GM23338 (cell line): ENCODE data around the gene NEFH. TPM values are rescaled to one million over a fixed set of nuclear protein-coding genes. Genes with fewer than 3 reads are reported as not detected.

Experiments
- ATAC-seq: fragments of 200-7000 bp; cut with Tn5 transposase; 3 replicates; pipeline ENCODE4 v1.9.1; 2020
- DNase-seq: peaks from one replicate; pipeline ENCODE4 v3.0.0-alpha.2; 2015; ENCODE audit warnings: low spot score
- H2AFZ ChIP-seq: fragments of 200-600 bp; sonication (generic); 2 replicates; pipeline ENCODE4 v1.8.0; 2016; ENCODE audit warnings: antibody characterized with exemption, mild to moderate bottlenecking, moderate library complexity
- H3F3A ChIP-seq: fragments of 200-600 bp; sonication (generic); replicated peaks from 2 replicates; pipeline ENCODE4 v1.8.0; 2017; ENCODE audit warnings: antibody characterized with exemption, mixed run types, low read depth
- H3K27ac ChIP-seq: fragments of 200-600 bp; sonication (generic); 2 replicates; pipeline ENCODE4 v1.6.1; 2016; ENCODE audit warnings: low read depth
- H3K27me3 ChIP-seq: fragments of 200-600 bp; sonication (generic); 2 replicates; pipeline ENCODE4 v1.8.0; 2016; ENCODE audit warnings: mild to moderate bottlenecking, mixed run types, moderate library complexity; ENCODE audit not compliant: insufficient read depth
- H3K36me3 ChIP-seq: fragments of 200-600 bp; sonication (generic); 2 replicates; pipeline ENCODE4 v1.8.0; 2016; ENCODE audit warnings: mild to moderate bottlenecking; ENCODE audit not compliant: insufficient read depth
- H3K4me1 ChIP-seq: fragments of 200-600 bp; sonication (generic); 2 replicates; pipeline ENCODE4 v1.8.0; 2016; ENCODE audit warnings: mild to moderate bottlenecking, moderate library complexity; ENCODE audit not compliant: insufficient read depth
- H3K4me2 ChIP-seq: fragments of 200-600 bp; sonication (generic); 2 replicates; pipeline ENCODE4 v1.7.1; 2017; ENCODE audit warnings: mixed run types
- H3K4me3 ChIP-seq: fragments of 200-600 bp; sonication (generic); 2 replicates; pipeline ENCODE4 v1.6.1; 2016; ENCODE audit warnings: mixed run types
- H3K79me2 ChIP-seq: fragments of 200-600 bp; sonication (generic); replicated peaks from 2 replicates; pipeline ENCODE4 v1.8.0; 2017; ENCODE audit warnings: mild to moderate bottlenecking; ENCODE audit not compliant: insufficient read depth
- H3K9me2 ChIP-seq: fragments of 200-600 bp; sonication (generic); 2 replicates; pipeline ENCODE4 v1.8.0; 2017; ENCODE audit not compliant: insufficient read depth
- H4K20me1 ChIP-seq: fragments of 200-600 bp; sonication (generic); replicated peaks from 2 replicates; pipeline ENCODE4 v1.8.0; 2017; ENCODE audit warnings: mild to moderate bottlenecking; ENCODE audit not compliant: insufficient read depth
- H3K27ac Mint-ChIP-seq: 2 replicates; pipeline ENCODE4 v1.8.0; 2020; ENCODE audit warnings: inconsistent platforms, mild to moderate bottlenecking, moderate library complexity, mixed read lengths
- H3K27me3 Mint-ChIP-seq: 3 replicates; pipeline ENCODE4 v1.8.0; 2022; ENCODE audit warnings: low read depth, mild to moderate bottlenecking, moderate library complexity, mixed read lengths, inconsistent platforms; ENCODE audit not compliant: insufficient read depth, poor library complexity
- H3K36me3 Mint-ChIP-seq: 3 replicates; pipeline ENCODE4 v1.8.0; 2021; ENCODE audit warnings: low read depth, mild to moderate bottlenecking, inconsistent platforms, moderate library complexity, mixed read lengths
- H3K4me1 Mint-ChIP-seq: 3 replicates; pipeline ENCODE4 v1.8.0; 2020; ENCODE audit warnings: mild to moderate bottlenecking, inconsistent platforms, mixed read lengths
- H3K4me3 Mint-ChIP-seq: 3 replicates; pipeline ENCODE4 v1.8.0; 2021; ENCODE audit warnings: moderate library complexity, mild to moderate bottlenecking, inconsistent platforms, mixed read lengths
- H3K9me3 Mint-ChIP-seq: 3 replicates; pipeline ENCODE4 v1.8.0; 2020; ENCODE audit warnings: moderate library complexity, mild to moderate bottlenecking, inconsistent platforms, mixed read lengths
- CREB1 ChIP-seq: fragments of 250-450 bp; sonication (Bioruptor Pico); IDR thresholded peaks from 2 replicates; pipeline ENCODE4 v1.5.0; 2020; ENCODE audit warnings: low read depth, mild to moderate bottlenecking, moderate library complexity
- EZH2 ChIP-seq: fragments of 200-600 bp; sonication (generic); IDR thresholded peaks from one replicate; pipeline ENCODE4 v1.8.0; 2017; ENCODE audit warnings: antibody characterized with exemption, mild to moderate bottlenecking, low read depth; ENCODE audit not compliant: unreplicated experiment
- EZH2phosphoT487 ChIP-seq: fragments of 200-600 bp; sonication (generic); IDR thresholded peaks from one replicate; pipeline ENCODE4 v1.8.1; 2018; ENCODE audit warnings: antibody characterized with exemption; ENCODE audit not compliant: unreplicated experiment
- NANOG ChIP-seq: IDR thresholded peaks from 2 replicates; pipeline ENCODE4 v1.6.1; 2016; ENCODE audit warnings: antibody characterized with exemption, borderline replicate concordance
- POLR2AphosphoS5 ChIP-seq: IDR thresholded peaks from 2 replicates; pipeline ENCODE4 v1.6.1; 2016; ENCODE audit warnings: antibody characterized with exemption, low read depth
- STAT1 ChIP-seq: IDR thresholded peaks from one replicate; pipeline ENCODE4 v1.6.1; 2016; ENCODE audit warnings: antibody characterized with exemption; ENCODE audit not compliant: unreplicated experiment
- ZNF114 ChIP-seq: fragments of 250-450 bp; sonication (Bioruptor Pico); IDR thresholded peaks from 2 replicates; pipeline ENCODE4 v1.5.0; 2020; ENCODE audit warnings: mild to moderate bottlenecking, moderate library complexity
- ZNF331 ChIP-seq: fragments of 250-450 bp; sonication (Bioruptor Pico); IDR thresholded peaks from 2 replicates; pipeline ENCODE4 v1.5.0; 2020; ENCODE audit warnings: low read depth, mild to moderate bottlenecking, moderate library complexity
- polyA plus RNA-seq: library from polyadenylated mRNA; unstranded; fragments of >200 nt; fragmentation: Nextera tagmentation; extraction: Ambion mirVana; gene quantifications from 2 replicates; pipeline ENCODE4 v1.2.1, GENCODE V29; 2016
- total RNA-seq: library from RNA; depleted of rRNA; stranded (reverse); fragments of >200 nt; shearing (Covaris generic); gene quantifications from 2 replicates; pipeline ENCODE4 v1.2.3, GENCODE V29; 2014
- TF ChIP-seq, protein P1 (sequence below): fragments of 250-450 bp; sonication (Bioruptor Pico); IDR thresholded peaks from 2 replicates; pipeline ENCODE4 v1.5.0; 2020; ENCODE audit warnings: mild to moderate bottlenecking, moderate library complexity
- TF ChIP-seq, protein P2 (sequence below), 2 experiments: fragments of 200-600 bp in 1 of 2; sonication (generic) in 1 of 2; conservative IDR thresholded peaks; 2 replicates each; pipeline versions ENCODE4 v1.5.1 to v1.6.1; 2016 to 2017; ENCODE audit warnings: antibody characterized with exemption in 2 of 2, low read depth in 2 of 2, mild to moderate bottlenecking in 2 of 2, moderate library complexity in 1 of 2
- TF ChIP-seq, protein P3 (sequence below): IDR thresholded peaks from 2 replicates; pipeline ENCODE4 v1.6.1; 2016; ENCODE audit warnings: antibody characterized with exemption
- TF ChIP-seq, protein P4 (sequence below): IDR thresholded peaks from one replicate; pipeline ENCODE4 v1.6.1; 2018; ENCODE audit warnings: antibody characterized with exemption; ENCODE audit not compliant: unreplicated experiment

NEFH gene
- total and polyA plus RNA-seq, 2 experiments from 2014 or later = 2.4 to 6.3 TPM

DNA sequence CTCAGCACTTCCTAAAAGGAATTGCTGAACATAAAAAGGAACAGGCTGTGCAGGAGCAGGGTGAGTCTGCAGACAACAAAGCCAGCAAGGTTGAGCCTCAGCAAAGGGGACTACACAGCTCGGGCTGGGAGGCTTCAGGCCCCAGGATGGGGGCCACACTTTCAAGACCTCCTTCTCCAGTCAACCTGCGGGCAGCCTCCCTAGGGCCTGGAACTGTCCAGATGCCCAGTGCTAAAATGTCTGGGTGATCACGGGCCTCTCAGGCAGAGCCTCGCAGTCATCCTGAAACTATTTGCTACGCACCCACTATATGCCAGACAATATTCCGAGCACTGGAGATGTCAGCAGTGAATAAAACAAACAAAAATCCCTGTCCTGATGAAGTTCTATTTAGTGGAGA, 3.9 kb upstream of the NEFH start (continued):
- TF ChIP-seq, protein P1, sequence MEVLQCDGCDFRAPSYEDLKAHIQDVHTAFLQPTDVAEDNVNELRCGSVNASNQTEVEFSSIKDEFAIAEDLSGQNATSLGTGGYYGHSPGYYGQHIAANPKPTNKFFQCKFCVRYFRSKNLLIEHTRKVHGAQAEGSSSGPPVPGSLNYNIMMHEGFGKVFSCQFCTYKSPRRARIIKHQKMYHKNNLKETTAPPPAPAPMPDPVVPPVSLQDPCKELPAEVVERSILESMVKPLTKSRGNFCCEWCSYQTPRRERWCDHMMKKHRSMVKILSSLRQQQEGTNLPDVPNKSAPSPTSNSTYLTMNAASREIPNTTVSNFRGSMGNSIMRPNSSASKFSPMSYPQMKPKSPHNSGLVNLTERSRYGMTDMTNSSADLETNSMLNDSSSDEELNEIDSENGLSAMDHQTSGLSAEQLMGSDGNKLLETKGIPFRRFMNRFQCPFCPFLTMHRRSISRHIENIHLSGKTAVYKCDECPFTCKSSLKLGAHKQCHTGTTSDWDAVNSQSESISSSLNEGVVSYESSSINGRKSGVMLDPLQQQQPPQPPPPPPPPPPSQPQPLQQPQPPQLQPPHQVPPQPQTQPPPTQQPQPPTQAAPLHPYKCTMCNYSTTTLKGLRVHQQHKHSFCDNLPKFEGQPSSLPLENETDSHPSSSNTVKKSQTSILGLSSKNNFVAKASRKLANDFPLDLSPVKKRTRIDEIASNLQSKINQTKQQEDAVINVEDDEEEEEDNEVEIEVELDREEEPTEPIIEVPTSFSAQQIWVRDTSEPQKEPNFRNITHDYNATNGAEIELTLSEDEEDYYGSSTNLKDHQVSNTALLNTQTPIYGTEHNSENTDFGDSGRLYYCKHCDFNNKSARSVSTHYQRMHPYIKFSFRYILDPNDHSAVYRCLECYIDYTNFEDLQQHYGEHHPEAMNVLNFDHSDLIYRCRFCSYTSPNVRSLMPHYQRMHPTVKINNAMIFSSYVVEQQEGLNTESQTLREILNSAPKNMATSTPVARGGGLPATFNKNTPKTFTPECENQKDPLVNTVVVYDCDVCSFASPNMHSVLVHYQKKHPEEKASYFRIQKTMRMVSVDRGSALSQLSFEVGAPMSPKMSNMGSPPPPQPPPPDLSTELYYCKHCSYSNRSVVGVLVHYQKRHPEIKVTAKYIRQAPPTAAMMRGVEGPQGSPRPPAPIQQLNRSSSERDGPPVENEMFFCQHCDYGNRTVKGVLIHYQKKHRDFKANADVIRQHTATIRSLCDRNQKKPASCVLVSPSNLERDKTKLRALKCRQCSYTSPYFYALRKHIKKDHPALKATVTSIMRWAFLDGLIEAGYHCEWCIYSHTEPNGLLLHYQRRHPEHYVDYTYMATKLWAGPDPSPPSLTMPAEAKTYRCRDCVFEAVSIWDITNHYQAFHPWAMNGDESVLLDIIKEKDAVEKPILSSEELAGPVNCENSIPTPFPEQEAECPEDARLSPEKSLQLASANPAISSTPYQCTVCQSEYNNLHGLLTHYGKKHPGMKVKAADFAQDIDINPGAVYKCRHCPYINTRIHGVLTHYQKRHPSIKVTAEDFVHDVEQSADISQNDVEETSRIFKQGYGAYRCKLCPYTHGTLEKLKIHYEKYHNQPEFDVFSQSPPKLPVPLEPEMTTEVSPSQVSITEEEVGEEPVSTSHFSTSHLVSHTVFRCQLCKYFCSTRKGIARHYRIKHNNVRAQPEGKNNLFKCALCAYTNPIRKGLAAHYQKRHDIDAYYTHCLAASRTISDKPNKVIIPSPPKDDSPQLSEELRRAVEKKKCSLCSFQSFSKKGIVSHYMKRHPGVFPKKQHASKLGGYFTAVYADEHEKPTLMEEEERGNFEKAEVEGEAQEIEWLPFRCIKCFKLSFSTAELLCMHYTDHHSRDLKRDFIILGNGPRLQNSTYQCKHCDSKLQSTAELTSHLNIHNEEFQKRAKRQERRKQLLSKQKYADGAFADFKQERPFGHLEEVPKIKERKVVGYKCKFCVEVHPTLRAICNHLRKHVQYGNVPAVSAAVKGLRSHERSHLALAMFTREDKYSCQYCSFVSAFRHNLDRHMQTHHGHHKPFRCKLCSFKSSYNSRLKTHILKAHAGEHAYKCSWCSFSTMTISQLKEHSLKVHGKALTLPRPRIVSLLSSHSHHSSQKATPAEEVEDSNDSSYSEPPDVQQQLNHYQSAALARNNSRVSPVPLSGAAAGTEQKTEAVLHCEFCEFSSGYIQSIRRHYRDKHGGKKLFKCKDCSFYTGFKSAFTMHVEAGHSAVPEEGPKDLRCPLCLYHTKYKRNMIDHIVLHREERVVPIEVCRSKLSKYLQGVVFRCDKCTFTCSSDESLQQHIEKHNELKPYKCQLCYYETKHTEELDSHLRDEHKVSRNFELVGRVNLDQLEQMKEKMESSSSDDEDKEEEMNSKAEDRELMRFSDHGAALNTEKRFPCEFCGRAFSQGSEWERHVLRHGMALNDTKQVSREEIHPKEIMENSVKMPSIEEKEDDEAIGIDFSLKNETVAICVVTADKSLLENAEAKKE (CRISPR knock-in tag) = no peak
- TF ChIP-seq ZNF331 (CRISPR knock-in tag) (no peak), CREB1 (no peak), NANOG (no peak)

DNA sequence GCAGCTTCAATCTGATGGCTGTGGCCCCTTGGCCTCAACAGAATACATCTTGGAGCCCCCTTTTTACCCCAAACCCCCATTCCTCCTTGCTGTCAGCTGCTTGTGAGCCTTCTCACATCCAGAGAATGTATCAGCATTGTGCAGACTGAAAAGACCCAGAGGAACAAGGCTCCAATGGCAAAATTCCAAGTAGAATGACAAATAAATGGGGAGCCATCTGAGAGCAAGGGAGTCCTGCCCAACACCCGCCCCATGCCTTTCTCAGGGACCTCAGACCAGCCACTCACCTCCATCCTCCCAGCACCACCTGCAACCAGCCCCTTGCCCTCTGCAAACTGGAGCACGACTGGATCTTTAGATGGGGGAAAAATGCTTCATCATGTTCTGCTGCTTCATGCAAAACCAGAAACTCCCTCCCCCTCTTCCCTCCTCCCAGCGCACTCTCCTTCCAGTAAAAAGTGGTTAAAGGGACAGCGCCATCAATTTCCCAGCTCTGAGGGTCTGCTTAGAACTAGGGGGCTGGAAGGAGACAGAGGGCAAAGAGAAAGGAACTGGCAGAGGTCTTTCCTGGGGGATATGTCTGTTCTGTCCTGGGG, 2.2 kb upstream of the NEFH start:
- Mint-ChIP-seq H3K4me1 (peaks cover 41% of the 10 kb centered on the region), H3K27me3 (peaks cover 64% of the 10 kb centered on the region), H3K27ac (no peak overlapping the region), H3K9me3 (peaks cover 10% of the 10 kb centered on the region; the same call in 2 of the 3 replicates), H3K4me3 (peak overlapping the region; percentile 68), H3K36me3 (peaks cover 7% of the 10 kb centered on the region; the same call in 2 of the 3 replicates)
- H3K27ac ChIP-seq = no peak overlapping the region
- H4K20me1 ChIP-seq = no peaks in the 10 kb centered on the region; the same call in 1 of the 2 replicates
- H3K27me3 ChIP-seq = peaks cover 56% of the 10 kb centered on the region
- H3F3A ChIP-seq = peaks cover 7% of the 10 kb centered on the region; the same call in 1 of the 2 replicates
- H3K4me3 ChIP-seq = peak overlapping the region; percentile 65
- peaks cover 28% of the 10 kb centered on the region for H3K4me1 ChIP-seq
- H3K9me2 ChIP-seq = no peaks in the 10 kb centered on the region
- DNase-seq (peak; percentile 54), ATAC-seq (no peak)
- no peaks in the 10 kb centered on the region for H3K79me2 ChIP-seq
- no peaks in the 10 kb centered on the region for H3K36me3 ChIP-seq
- peak overlapping the region; percentile 87 for H3K4me2 ChIP-seq
- H2AFZ ChIP-seq = no peak overlapping the region
- no peak for TF ChIP-seq ZNF114 (CRISPR knock-in tag)
- no peak for TF ChIP-seq EZH2
- no peak for TF ChIP-seq ZNF331 (CRISPR knock-in tag)
- no peak for TF ChIP-seq EZH2phosphoT487
- TF ChIP-seq, protein P2, sequence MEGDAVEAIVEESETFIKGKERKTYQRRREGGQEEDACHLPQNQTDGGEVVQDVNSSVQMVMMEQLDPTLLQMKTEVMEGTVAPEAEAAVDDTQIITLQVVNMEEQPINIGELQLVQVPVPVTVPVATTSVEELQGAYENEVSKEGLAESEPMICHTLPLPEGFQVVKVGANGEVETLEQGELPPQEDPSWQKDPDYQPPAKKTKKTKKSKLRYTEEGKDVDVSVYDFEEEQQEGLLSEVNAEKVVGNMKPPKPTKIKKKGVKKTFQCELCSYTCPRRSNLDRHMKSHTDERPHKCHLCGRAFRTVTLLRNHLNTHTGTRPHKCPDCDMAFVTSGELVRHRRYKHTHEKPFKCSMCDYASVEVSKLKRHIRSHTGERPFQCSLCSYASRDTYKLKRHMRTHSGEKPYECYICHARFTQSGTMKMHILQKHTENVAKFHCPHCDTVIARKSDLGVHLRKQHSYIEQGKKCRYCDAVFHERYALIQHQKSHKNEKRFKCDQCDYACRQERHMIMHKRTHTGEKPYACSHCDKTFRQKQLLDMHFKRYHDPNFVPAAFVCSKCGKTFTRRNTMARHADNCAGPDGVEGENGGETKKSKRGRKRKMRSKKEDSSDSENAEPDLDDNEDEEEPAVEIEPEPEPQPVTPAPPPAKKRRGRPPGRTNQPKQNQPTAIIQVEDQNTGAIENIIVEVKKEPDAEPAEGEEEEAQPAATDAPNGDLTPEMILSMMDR (conservative IDR thresholded peaks at IDR 0.05; ENCODE audit: low read depth in 2 of 2) = no peak
- TF ChIP-seq STAT1 = no peak
- TF ChIP-seq POLR2AphosphoS5 = no peak
- no peak for TF ChIP-seq CREB1
- no peak for TF ChIP-seq NANOG
- TF ChIP-seq, protein P3, sequence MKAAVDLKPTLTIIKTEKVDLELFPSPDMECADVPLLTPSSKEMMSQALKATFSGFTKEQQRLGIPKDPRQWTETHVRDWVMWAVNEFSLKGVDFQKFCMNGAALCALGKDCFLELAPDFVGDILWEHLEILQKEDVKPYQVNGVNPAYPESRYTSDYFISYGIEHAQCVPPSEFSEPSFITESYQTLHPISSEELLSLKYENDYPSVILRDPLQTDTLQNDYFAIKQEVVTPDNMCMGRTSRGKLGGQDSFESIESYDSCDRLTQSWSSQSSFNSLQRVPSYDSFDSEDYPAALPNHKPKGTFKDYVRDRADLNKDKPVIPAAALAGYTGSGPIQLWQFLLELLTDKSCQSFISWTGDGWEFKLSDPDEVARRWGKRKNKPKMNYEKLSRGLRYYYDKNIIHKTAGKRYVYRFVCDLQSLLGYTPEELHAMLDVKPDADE = no peak
- TF ChIP-seq, protein P4, sequence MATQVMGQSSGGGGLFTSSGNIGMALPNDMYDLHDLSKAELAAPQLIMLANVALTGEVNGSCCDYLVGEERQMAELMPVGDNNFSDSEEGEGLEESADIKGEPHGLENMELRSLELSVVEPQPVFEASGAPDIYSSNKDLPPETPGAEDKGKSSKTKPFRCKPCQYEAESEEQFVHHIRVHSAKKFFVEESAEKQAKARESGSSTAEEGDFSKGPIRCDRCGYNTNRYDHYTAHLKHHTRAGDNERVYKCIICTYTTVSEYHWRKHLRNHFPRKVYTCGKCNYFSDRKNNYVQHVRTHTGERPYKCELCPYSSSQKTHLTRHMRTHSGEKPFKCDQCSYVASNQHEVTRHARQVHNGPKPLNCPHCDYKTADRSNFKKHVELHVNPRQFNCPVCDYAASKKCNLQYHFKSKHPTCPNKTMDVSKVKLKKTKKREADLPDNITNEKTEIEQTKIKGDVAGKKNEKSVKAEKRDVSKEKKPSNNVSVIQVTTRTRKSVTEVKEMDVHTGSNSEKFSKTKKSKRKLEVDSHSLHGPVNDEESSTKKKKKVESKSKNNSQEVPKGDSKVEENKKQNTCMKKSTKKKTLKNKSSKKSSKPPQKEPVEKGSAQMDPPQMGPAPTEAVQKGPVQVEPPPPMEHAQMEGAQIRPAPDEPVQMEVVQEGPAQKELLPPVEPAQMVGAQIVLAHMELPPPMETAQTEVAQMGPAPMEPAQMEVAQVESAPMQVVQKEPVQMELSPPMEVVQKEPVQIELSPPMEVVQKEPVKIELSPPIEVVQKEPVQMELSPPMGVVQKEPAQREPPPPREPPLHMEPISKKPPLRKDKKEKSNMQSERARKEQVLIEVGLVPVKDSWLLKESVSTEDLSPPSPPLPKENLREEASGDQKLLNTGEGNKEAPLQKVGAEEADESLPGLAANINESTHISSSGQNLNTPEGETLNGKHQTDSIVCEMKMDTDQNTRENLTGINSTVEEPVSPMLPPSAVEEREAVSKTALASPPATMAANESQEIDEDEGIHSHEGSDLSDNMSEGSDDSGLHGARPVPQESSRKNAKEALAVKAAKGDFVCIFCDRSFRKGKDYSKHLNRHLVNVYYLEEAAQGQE = no peak
